ENCODE results near the gene CECR2.
"Not testable (repeated sequence)": the region's sequence is repeated elsewhere in the genome, so short reads cannot be mapped to it uniquely, and the experiment has no call there.

The CECR2 gene

DNA sequence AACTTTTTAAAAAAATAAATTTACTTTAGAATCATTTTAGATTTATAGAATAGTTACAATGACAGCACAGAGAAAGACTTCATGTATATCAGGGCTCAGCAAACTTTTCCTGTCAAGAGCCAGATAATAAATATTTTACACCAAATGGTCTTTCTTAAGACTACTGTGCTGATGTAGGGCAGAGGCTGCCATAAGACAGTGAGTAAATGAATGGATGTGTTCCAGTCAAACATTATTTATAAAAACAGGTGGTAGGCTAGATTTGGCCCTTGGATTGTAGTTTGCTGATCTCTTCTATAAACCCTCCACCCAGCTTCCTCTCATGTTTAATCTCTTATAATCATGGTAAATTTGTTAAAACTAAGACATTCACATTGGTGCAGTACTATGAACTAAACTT, 33.0 kb downstream of the CECR2 start:
- no peak for DNase-seq (ENCODE audit: low read depth in 2 of 2)

DNA sequence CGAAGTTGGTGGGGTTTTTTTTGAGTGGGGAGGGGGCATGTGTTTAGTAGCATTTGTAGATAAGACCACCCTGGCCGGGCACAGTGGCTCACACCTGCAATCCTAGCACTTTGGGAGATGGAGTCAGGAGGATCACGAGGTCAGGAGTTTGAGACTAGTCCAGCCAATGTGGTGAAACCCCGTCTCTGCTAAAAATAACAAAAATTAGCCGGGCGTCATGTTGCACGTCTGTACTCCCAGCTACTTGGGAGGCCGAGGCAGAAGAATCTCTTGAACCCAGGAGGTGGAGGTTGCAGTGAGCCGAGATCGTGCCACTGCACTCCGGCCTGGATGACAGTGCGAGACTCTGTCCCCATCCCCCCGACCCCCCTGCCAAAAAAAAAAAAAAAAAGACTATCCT, 34.6 kb downstream of the CECR2 start:
- no peak for DNase-seq (ENCODE audit: low read depth in 2 of 2)

- DNase-seq (ENCODE audit: low read depth in 2 of 2), result no peak
These were observed 38.4 kb downstream of the CECR2 start for GRCh38 chr22:17407643-17408042.

DNA sequence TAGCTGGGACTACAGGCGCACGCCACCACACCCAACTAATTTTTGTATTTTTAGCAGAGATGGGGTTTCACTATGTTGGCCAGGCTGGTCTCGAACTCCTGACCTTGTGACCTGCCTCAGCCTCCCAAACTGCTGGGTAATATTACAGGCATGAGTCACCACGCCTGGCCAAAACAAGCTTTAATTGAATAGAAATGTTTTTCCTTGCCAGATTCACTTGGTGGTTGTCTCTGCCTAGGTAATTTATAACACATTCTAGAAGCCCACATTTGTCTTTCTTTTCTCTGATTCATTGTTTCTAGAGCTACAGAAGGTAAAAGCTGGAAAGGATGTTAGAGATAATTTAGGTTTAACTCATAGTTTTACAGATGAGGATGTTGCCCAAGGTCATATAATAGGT, 41.3 kb downstream of the CECR2 start:
- no peak for DNase-seq (ENCODE audit: low read depth in 2 of 2)

DNA sequence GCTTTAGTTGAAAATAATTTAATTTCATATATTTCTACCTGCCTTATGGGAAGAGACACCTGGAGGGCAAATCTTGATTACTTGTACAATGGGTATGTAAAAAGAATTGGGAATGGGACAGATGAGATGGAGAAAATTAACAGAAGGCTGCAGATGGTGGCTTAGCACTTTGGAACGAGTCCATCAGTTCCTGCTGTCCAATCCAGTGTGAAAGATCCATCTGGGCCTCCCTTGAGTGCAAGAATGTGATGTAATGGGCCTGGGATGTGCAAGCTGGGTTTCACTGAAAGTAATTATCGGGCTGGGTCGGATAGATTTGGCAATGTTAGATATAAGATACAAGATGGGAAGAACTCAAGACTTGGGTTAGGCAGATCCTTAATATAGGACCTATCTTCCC, 42.0 kb downstream of the CECR2 start:
- DNase-seq (ENCODE audit: low read depth in 2 of 2), result no peak

- DNase-seq (ENCODE audit: low read depth in 2 of 2), result no peak
These were observed 43.0 kb downstream of the CECR2 start for GRCh38 chr22:17412232-17412631.

DNA sequence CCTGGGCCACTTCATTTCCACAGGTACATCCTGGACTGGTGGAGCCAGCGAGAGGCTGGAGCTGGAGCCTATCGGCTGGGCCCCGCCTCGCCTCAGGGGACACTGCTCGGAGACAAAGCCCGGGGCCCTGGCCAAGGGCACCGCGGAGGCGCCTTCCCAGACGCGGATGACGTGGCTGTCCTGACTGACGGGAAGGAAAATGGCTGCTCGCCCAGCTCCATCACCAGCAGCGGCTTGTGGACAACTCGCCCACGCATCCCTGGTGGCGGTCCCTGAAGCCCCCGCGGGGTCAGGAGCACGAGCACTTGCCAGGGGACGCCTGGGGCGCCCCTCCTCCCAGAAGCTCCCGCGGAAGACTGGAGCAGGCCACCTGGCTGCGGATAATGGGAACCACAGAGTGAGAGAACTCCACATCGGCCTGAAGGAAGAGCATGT, 49.6 kb downstream of the CECR2 start:
- DNase-seq (ENCODE audit: low read depth in 2 of 2), result no peak

DNA sequence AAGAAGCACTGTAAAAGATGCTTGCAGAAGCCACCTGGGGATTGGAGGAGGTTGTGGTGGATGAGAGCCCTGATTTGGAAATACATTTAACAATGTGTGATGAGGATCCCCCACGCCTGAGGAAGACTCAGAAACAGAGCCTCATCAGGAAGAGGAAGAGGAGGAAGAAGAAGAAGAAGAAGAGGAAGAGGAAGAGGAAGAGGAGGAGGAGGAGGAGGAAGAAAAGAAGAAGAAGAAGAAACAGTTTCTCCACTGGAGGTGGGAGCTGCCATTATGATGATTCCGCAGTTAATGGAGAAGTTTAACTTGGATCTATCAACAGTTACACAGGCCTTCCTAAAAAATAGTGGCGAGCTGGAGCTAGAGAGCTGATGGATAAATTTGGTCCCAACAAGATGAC, 50.1 kb downstream of the CECR2 start:
- no peak for DNase-seq (ENCODE audit: low read depth in 2 of 2)

- DNase-seq (ENCODE audit: low read depth in 2 of 2), result no peak
These were observed 53.6 kb downstream of the CECR2 start for GRCh38 chr22:17422736-17423343.

- DNase-seq (ENCODE audit: low read depth in 2 of 2), result no peak
These were observed 54.4 kb downstream of the CECR2 start for GRCh38 chr22:17423616-17424015.

- DNase-seq (ENCODE audit: low read depth in 2 of 2), result not testable (repeated sequence)
These were observed 58.3 kb downstream of the CECR2 start for GRCh38 chr22:17427528-17427927.

- DNase-seq (ENCODE audit: low read depth in 2 of 2), result no peak
These were observed 60.3 kb downstream of the CECR2 start for GRCh38 chr22:17429516-17429915.

DNA sequence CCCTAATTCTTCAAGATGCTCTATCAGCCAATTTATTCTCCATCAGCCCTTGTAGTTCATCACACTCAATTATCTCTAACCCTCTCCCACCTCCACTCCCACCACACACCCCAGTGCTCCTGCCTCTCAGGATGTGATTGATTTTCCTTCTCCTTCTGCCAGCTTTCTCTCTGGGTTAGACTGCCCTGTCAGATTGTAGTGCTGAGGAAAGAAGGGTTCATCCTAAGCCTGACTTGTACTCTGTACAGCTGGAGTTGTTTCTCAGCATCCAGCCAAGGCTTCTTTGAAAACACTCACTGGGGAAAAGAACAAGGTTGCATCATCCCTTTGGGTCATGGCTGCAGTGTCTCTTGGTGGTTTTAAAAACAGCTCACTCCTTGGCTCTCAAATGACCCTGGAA, 61.2 kb downstream of the CECR2 start:
- DNase-seq (ENCODE audit: low read depth in 2 of 2), result peak in 1 of 2 experiments; percentile 10

DNA sequence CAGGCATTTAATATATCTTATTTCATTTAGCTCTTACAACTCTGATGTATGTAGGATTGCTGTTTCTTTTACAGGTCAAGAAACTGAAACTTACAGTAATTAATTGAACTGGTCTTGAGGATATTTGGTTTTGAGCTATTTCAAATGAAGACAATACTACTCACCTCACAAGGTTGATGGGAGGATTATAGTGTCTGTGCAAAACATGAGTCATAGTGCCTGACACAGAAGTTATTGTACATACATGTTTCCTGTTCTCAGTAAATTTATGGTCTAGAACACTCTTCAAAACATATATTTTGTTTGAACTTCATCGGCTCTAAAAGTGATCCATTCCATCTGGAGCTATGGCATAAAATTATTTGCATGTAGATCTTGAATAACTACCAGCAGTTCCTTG, 61.9 kb downstream of the CECR2 start:
- DNase-seq (ENCODE audit: low read depth in 2 of 2), result no peak

- no peak for DNase-seq (ENCODE audit: low read depth in 2 of 2)
These were observed 65.6 kb downstream of the CECR2 start for GRCh38 chr22:17434856-17435255.

- DNase-seq (ENCODE audit: low read depth in 2 of 2), result no peak
These were observed 66.1 kb downstream of the CECR2 start for GRCh38 chr22:17435375-17435774.

DNA sequence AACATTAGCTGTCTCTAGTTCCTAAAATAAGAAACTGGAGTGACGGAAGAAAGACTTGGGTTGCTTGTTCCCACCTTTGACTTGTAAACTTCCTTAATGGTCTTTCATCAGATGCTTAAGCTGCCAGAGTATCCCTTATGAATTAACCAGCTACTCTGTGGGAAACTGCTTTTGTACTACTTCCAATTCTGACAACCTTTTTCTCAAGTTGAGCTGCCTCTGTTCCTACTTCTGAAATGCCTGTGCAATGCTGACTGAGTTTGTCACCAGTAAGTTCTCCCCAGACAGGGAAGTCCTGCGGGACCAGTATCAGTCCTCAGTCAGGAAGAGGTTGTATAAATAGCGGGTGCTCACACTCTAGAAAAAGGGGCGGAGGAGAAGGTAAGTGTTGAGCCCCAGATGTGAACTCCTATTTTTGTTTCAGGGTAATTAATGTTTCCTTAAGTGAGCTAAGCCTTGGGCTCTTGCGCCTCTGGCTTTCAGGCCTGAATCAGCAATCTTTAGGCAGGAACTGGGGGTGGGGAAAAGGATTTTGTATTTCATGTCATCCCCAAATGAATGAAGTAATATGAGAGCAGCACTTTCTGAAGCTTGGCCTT, 67.2 kb downstream of the CECR2 start:
- DNase-seq (ENCODE audit: low read depth in 2 of 2), result no peak

- no peak for DNase-seq (ENCODE audit: low read depth in 2 of 2)
These were observed 67.7 kb downstream of the CECR2 start for GRCh38 chr22:17436981-17437412.

- no peak for DNase-seq (ENCODE audit: low read depth in 2 of 2)
These were observed 68.8 kb downstream of the CECR2 start for GRCh38 chr22:17438026-17438425.

- no peak for DNase-seq (ENCODE audit: low read depth in 2 of 2)
These were observed 72.1 kb downstream of the CECR2 start for GRCh38 chr22:17441326-17441725.

DNA sequence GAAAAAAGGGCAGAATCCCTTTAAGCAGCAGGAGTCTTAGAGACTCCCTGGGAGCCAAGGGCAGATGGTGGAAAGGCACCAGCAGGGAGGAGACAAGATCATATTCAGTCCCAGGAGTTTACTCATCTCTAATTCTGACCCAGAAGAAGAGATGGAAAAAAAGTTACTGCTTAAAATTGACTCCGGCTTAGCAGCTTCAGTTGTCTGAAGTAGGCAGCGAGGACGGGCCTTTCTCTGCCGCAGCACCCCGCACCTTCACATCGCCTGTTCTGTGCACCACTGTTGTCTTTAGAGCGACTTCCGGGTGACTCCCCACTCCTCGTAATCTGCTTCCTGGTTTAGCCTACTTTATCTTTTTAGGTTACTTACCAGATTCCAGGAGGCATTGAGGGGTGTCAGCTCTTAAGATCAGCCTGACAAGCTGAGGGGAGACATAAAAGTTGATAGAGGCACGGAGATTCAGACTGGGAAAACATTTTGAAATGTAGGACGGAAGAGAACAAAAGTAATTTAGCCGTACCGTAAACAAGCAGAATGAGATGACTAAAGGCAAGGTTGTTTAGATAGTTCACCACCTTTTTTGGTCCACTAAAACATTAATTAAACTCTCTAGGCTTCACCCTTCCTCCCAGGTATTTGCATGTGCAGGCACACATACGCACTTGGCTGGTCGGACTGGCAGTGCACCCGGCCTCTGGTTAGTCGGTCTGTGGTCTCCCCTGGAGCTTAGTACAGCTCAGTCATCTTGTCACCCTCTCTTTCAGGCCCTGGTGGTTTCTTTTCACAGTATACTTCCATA, 74.3 kb downstream of the CECR2 start:
- DNase-seq (ENCODE audit: low read depth in 2 of 2), result no peak

DNA sequence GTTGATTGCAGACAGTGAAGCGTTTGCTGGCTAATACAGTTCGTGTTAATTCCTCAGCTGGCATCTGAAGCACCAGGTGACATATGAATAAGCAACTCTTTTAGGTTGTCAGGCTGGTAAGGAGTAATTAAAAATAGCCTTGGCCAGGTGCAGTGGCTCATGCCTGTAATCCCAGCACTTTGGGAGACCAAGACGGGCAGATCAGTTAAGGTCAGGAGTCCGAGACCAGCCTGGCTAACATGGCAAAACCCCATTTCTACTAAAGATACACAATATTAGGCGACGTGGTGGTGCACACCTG, 74.9 kb downstream of the CECR2 start:
- no peak for DNase-seq (ENCODE audit: low read depth in 2 of 2)

DNA sequence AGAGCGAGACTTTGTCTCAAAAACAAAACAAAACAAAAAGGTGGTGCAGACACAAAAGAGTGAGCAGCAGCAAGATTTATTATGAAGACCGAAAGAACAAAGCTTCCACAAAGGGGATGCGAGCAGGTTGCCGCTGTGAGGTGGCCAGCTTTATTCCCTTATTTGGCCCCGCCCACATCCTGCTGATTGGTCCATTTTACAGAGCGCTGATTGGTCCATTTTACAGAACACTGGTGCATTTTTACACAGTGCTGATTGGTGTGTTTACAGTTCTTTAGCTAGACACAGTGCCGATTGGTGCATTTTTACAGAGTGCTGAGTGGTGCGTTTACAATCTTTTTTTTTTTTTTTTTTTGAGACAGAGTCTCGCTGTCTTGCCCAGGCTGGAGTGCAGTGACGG, 77.4 kb downstream of the CECR2 start:
- no peak for DNase-seq (ENCODE audit: low read depth in 2 of 2)

Data from fibroblast of skin of left quadriceps (primary cell).